Measurements from ENCODE around the gene DOC2B. TPM values are rescaled to one million over a fixed set of nuclear protein-coding genes. Genes with fewer than 3 reads are reported as not detected.

DOC2B gene
- total and polyA plus RNA-seq, 2 experiments from 2014 or later, result 0.42 to 3.8 TPM

DNA sequence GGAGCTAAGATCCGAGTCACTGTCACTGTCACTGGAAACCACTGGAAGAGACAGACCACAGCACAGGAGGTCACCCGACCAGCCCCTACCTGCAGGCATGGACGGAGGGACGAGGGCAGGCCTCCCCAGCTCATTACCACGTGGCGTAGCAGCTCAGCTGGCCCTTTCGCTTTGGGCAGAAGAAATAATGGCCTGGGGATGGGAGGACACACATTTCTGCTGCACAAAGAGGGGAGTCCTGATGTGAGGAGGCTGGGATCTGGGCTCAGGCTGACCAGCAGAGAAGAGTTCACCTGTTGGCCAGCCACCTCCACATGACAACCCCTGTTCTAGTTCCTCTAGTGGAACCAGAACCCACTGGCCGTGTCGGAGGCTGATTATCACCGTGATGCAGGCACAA lies 38.2 kb upstream of the DOC2B start:
- Mint-ChIP-seq H3K27ac (no peak overlapping the region), H3K27me3 (ENCODE audit: insufficient read depth, low read depth, poor library complexity) (peaks cover 6% of the 10 kb centered on the region), H3K4me1 (peaks cover 6% of the 10 kb centered on the region; the same call in 1 of the 3 replicates), H3K36me3 (ENCODE audit: low read depth) (0 out of 3 replicates have a peak, but pooled peaks cover 3% of the 10 kb centered on the region), H3K4me3 (no peak overlapping the region), H3K9me3 (no peaks in the 10 kb centered on the region; the same call in 2 of the 3 replicates)
- Histone ChIP-seq H3K27me3 (ENCODE audit: insufficient read depth) (no peaks in the 10 kb centered on the region), H3K27ac (ENCODE audit: low read depth) (no peak overlapping the region), H3K79me2 (replicated peaks; ENCODE audit: insufficient read depth) (no peaks in the 10 kb centered on the region), H3K4me2 (no peak overlapping the region), H3K9me2 (ENCODE audit: insufficient read depth) (peaks cover 4% of the 10 kb centered on the region; the same call in 1 of the 2 replicates), H3F3A (replicated peaks; ENCODE audit: low read depth) (no peaks in the 10 kb centered on the region), H3K4me1 (ENCODE audit: insufficient read depth) (peaks cover 6% of the 10 kb centered on the region), H2AFZ (no peak overlapping the region), H4K20me1 (replicated peaks; ENCODE audit: insufficient read depth) (no peaks in the 10 kb centered on the region), H3K36me3 (ENCODE audit: insufficient read depth) (no peaks in the 10 kb centered on the region), H3K4me3 (no peak overlapping the region)
- DNase-seq (ENCODE audit: low spot score), result no peak
- TF ChIP-seq JUNB (IDR thresholded peaks at IDR 0.05; ENCODE audit: unreplicated experiment) (no peak), ZNF114 (CRISPR knock-in tag; IDR thresholded peaks at IDR 0.05) (no peak), POLR2AphosphoS5 (IDR thresholded peaks at IDR 0.05; ENCODE audit: low read depth) (no peak), EZH2phosphoT487 (IDR thresholded peaks at IDR 0.05; ENCODE audit: unreplicated experiment) (no peak), ZNF331 (CRISPR knock-in tag; IDR thresholded peaks at IDR 0.05; ENCODE audit: low read depth) (no peak), EZH2 (IDR thresholded peaks at IDR 0.05; ENCODE audit: low read depth, unreplicated experiment) (no peak), NANOG (IDR thresholded peaks at IDR 0.05; ENCODE audit: borderline replicate concordance) (no peak)
- TF ChIP-seq, protein P1, sequence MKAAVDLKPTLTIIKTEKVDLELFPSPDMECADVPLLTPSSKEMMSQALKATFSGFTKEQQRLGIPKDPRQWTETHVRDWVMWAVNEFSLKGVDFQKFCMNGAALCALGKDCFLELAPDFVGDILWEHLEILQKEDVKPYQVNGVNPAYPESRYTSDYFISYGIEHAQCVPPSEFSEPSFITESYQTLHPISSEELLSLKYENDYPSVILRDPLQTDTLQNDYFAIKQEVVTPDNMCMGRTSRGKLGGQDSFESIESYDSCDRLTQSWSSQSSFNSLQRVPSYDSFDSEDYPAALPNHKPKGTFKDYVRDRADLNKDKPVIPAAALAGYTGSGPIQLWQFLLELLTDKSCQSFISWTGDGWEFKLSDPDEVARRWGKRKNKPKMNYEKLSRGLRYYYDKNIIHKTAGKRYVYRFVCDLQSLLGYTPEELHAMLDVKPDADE (IDR thresholded peaks at IDR 0.05), result no peak
- TF ChIP-seq, protein P2, sequence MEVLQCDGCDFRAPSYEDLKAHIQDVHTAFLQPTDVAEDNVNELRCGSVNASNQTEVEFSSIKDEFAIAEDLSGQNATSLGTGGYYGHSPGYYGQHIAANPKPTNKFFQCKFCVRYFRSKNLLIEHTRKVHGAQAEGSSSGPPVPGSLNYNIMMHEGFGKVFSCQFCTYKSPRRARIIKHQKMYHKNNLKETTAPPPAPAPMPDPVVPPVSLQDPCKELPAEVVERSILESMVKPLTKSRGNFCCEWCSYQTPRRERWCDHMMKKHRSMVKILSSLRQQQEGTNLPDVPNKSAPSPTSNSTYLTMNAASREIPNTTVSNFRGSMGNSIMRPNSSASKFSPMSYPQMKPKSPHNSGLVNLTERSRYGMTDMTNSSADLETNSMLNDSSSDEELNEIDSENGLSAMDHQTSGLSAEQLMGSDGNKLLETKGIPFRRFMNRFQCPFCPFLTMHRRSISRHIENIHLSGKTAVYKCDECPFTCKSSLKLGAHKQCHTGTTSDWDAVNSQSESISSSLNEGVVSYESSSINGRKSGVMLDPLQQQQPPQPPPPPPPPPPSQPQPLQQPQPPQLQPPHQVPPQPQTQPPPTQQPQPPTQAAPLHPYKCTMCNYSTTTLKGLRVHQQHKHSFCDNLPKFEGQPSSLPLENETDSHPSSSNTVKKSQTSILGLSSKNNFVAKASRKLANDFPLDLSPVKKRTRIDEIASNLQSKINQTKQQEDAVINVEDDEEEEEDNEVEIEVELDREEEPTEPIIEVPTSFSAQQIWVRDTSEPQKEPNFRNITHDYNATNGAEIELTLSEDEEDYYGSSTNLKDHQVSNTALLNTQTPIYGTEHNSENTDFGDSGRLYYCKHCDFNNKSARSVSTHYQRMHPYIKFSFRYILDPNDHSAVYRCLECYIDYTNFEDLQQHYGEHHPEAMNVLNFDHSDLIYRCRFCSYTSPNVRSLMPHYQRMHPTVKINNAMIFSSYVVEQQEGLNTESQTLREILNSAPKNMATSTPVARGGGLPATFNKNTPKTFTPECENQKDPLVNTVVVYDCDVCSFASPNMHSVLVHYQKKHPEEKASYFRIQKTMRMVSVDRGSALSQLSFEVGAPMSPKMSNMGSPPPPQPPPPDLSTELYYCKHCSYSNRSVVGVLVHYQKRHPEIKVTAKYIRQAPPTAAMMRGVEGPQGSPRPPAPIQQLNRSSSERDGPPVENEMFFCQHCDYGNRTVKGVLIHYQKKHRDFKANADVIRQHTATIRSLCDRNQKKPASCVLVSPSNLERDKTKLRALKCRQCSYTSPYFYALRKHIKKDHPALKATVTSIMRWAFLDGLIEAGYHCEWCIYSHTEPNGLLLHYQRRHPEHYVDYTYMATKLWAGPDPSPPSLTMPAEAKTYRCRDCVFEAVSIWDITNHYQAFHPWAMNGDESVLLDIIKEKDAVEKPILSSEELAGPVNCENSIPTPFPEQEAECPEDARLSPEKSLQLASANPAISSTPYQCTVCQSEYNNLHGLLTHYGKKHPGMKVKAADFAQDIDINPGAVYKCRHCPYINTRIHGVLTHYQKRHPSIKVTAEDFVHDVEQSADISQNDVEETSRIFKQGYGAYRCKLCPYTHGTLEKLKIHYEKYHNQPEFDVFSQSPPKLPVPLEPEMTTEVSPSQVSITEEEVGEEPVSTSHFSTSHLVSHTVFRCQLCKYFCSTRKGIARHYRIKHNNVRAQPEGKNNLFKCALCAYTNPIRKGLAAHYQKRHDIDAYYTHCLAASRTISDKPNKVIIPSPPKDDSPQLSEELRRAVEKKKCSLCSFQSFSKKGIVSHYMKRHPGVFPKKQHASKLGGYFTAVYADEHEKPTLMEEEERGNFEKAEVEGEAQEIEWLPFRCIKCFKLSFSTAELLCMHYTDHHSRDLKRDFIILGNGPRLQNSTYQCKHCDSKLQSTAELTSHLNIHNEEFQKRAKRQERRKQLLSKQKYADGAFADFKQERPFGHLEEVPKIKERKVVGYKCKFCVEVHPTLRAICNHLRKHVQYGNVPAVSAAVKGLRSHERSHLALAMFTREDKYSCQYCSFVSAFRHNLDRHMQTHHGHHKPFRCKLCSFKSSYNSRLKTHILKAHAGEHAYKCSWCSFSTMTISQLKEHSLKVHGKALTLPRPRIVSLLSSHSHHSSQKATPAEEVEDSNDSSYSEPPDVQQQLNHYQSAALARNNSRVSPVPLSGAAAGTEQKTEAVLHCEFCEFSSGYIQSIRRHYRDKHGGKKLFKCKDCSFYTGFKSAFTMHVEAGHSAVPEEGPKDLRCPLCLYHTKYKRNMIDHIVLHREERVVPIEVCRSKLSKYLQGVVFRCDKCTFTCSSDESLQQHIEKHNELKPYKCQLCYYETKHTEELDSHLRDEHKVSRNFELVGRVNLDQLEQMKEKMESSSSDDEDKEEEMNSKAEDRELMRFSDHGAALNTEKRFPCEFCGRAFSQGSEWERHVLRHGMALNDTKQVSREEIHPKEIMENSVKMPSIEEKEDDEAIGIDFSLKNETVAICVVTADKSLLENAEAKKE (CRISPR knock-in tag; IDR thresholded peaks at IDR 0.05), result no peak
- ATAC-seq, result no peak

Data from GM23338 (cell line).